Testis (tissue), 2 donors: ENCODE data around the gene MS4A10.

Source experiments
- POLR2A ChIP-seq: fragments of 450-650 bp; IDR thresholded peaks from one replicate; pipeline ENCODE4 v1.6.1; 2017; ENCODE audit warnings: antibody characterized with exemption, mild to moderate bottlenecking, moderate library complexity
- TF ChIP-seq, protein P1 (sequence below), 3 experiments: fragments of 450-650 bp in 2 of 3; fragments of 200-600 bp in 1 of 3; sonication (generic) in 1 of 3; IDR thresholded peaks; one replicate each; pipeline ENCODE4 v1.5.1; 2016 to 2019; ENCODE audit warnings: antibody characterized with exemption in 3 of 3, mild to moderate bottlenecking in 2 of 3, moderate library complexity in 1 of 3

DNA sequence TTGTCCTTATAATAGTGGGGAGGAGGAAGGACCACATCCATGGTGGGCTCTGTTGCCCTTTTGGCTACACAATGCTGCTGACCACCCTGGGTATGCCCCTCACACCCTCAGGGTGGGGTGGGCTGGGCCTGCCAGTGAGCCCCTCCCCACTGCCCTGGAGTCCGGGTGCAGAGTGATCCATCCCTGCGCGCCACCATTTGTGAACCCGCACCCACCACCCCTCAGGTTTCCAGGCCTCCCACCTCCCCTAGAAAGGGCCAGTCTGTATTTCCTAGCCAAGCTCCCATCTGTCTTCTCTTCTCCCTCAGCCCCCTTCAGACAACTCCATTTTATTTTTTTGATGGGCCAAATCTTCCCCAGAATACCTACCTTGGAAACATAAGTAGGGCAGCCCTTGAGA, 25.0 kb downstream of the MS4A10 start:
- TF ChIP-seq POLR2A = no peak
- TF ChIP-seq, protein P1, sequence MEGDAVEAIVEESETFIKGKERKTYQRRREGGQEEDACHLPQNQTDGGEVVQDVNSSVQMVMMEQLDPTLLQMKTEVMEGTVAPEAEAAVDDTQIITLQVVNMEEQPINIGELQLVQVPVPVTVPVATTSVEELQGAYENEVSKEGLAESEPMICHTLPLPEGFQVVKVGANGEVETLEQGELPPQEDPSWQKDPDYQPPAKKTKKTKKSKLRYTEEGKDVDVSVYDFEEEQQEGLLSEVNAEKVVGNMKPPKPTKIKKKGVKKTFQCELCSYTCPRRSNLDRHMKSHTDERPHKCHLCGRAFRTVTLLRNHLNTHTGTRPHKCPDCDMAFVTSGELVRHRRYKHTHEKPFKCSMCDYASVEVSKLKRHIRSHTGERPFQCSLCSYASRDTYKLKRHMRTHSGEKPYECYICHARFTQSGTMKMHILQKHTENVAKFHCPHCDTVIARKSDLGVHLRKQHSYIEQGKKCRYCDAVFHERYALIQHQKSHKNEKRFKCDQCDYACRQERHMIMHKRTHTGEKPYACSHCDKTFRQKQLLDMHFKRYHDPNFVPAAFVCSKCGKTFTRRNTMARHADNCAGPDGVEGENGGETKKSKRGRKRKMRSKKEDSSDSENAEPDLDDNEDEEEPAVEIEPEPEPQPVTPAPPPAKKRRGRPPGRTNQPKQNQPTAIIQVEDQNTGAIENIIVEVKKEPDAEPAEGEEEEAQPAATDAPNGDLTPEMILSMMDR (IDR thresholded peaks at IDR 0.05) = no peak
